Neural progenitor cell (in vitro differentiated cells): Measurements from ENCODE around the gene PRPF40A.

Experiments
- CTCF ChIP-seq: fragments of 200-600 bp; sonication (generic); IDR thresholded peaks from 2 replicates; pipeline ENCODE4 v1.5.1; 2017; ENCODE audit warnings: antibody characterized with exemption, mild to moderate bottlenecking
- EZH2 ChIP-seq: fragments of 200-600 bp; sonication (generic); IDR thresholded peaks from 2 replicates; pipeline ENCODE4 v1.6.1; 2017; ENCODE audit warnings: antibody characterized with exemption, mild to moderate bottlenecking, moderate library complexity

- TF ChIP-seq CTCF (no peak), EZH2 (no peak)
These were observed 72.9 kb downstream of the PRPF40A start for GRCh38 chr2:152644189-152644873.
